HFFc6 (cell line): ENCODE data around the gene DLGAP4. TPM values are rescaled to one million over a fixed set of nuclear protein-coding genes. Genes with fewer than 3 reads are reported as not detected.

Experiments
- DNase-seq: peaks from one replicate; pipeline ENCODE4 v3.0.0-alpha.2; 2018
- H3K27ac Mint-ChIP-seq: 2 replicates; pipeline ENCODE4 v1.8.0; 2020; ENCODE audit warnings: mild to moderate bottlenecking, mixed read lengths
- H3K27me3 Mint-ChIP-seq: 2 replicates; pipeline ENCODE4 v1.8.0; 2021; ENCODE audit warnings: mild to moderate bottlenecking, moderate library complexity, mixed read lengths; ENCODE audit not compliant: insufficient read depth
- H3K36me3 Mint-ChIP-seq: 2 replicates; pipeline ENCODE4 v1.8.0; 2021; ENCODE audit warnings: low read depth, mixed read lengths
- H3K4me1 Mint-ChIP-seq: 2 replicates; pipeline ENCODE4 v1.8.0; 2020; ENCODE audit warnings: low read depth, mixed read lengths
- H3K4me3 Mint-ChIP-seq: 2 replicates; pipeline ENCODE4 v1.8.0; 2020; ENCODE audit warnings: mild to moderate bottlenecking, moderate library complexity, mixed read lengths
- H3K9me3 Mint-ChIP-seq: 2 replicates; pipeline ENCODE4 v1.8.0; 2020; ENCODE audit warnings: mild to moderate bottlenecking, mixed read lengths
- total RNA-seq, 6 experiments: library from RNA; stranded (reverse); fragmentation: NEBNext Ultra II Directional; extraction: Animal tissue kit (Norgen Biotek cat#: 25700); gene quantifications; 2 replicates in 1 of 6; 3 replicates in 5 of 6; pipeline ENCODE4 v1.2.3, GENCODE V29; 2021
- TF ChIP-seq, protein P1 (sequence below): fragments of 200-600 bp; sonication (generic); IDR thresholded peaks from 2 replicates; pipeline ENCODE4 v1.5.0; 2021; ENCODE audit warnings: antibody characterized with exemption, mild to moderate bottlenecking

DLGAP4 gene
- total RNA-seq, 6 experiments from 2014 or later: 118 to 150 (median 140) TPM

DNA sequence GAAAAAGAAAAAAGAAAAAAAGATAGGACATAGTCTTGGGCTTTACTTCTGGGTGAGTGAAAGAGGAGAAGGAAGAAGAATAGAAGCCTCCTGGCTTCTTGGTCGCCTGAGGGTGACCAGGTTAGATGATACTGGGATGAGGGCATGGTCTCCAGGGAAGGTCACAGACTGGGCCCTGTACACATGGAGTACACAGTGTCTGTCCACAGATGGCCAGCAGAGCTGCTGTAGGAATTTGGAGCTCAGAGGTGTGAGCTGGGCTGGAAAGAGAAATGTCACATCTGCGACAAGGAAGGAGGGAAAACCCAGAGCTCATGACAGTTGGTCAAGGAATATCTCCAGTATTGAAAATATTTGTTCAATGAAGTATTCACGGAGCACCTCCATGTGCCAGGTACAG lies 56.1 kb downstream of the DLGAP4 start:
- no peaks in the 10 kb centered on the region for H3K9me3 Mint-ChIP-seq
- H3K27ac Mint-ChIP-seq: no peak overlapping the region
- TF ChIP-seq, protein P1, sequence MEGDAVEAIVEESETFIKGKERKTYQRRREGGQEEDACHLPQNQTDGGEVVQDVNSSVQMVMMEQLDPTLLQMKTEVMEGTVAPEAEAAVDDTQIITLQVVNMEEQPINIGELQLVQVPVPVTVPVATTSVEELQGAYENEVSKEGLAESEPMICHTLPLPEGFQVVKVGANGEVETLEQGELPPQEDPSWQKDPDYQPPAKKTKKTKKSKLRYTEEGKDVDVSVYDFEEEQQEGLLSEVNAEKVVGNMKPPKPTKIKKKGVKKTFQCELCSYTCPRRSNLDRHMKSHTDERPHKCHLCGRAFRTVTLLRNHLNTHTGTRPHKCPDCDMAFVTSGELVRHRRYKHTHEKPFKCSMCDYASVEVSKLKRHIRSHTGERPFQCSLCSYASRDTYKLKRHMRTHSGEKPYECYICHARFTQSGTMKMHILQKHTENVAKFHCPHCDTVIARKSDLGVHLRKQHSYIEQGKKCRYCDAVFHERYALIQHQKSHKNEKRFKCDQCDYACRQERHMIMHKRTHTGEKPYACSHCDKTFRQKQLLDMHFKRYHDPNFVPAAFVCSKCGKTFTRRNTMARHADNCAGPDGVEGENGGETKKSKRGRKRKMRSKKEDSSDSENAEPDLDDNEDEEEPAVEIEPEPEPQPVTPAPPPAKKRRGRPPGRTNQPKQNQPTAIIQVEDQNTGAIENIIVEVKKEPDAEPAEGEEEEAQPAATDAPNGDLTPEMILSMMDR: no peak
- peaks cover 40% of the 10 kb centered on the region for H3K27me3 Mint-ChIP-seq
- no peak for DNase-seq
- no peaks in the 10 kb centered on the region for H3K4me1 Mint-ChIP-seq
- H3K36me3 Mint-ChIP-seq: no peaks in the 10 kb centered on the region
- H3K4me3 Mint-ChIP-seq: no peak overlapping the region

DNA sequence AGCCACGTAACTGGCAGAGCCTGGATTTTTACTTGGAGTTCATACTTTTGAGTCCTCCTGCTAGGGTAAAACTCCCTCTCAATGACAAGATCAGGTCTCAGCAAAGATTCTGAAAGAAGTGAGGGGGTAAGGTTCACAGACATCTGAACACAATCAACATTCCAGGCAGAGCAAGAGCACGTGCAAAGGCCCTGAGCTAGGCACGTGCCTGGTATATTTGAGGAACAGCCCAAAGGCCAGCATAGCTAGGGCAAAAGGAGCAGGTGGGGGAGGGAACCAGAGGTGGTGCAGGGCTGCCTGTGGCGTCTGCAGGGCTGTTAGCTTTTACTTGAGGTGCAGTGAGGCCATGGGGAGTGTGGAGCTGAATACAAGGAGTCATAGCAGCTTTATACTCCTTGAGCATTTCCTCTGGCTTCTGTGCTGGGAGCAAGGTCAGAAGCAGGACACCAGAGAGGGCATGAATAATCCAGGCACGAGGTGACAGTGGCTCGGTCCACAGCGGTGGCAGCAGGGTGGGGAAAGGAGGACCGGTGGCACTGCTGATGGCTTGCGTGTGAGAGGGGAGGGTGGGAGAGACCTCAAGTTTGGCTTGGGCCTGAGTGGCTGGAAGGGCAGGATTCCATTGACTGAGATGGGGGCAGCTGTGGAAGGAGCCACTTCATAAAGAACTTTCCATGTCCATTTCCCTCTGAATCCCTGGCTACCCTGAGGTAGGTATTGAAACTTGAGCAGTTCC lies 57.0 kb downstream of the DLGAP4 start:
- Mint-ChIP-seq H3K27me3 (peaks cover 47% of the 10 kb centered on the region), H3K4me1 (no peaks in the 10 kb centered on the region)

DNA sequence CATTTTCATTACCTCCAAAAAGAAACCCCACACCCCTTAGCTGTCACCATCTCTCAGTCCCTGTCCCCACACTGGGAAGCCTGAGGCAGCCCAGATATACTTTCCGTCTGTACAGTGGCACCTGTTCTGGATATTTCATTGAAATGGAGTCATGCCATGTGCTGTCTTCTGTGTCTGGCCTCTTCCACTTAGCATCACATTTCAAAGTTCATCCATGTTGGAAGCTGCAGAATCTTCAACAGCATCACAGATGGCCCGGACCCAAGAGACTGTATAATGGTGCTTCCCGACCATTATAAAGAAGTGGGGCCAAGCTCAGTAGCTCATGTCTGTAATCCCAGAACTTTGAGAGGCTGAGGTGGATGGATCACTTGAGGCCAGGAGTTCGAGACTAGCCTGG lies 58.4 kb downstream of the DLGAP4 start:
- Mint-ChIP-seq H3K4me1 (no peaks in the 10 kb centered on the region), H3K27ac (no peak overlapping the region), H3K4me3 (no peak overlapping the region), H3K27me3 (peaks cover 57% of the 10 kb centered on the region), H3K9me3 (no peaks in the 10 kb centered on the region), H3K36me3 (no peaks in the 10 kb centered on the region)
- DNase-seq: no peak
- TF ChIP-seq, protein P1: no peak

More for the DNA sequence above, 57.0 kb downstream of the DLGAP4 start:
- DNase-seq: no peak
- Mint-ChIP-seq H3K36me3 (no peaks in the 10 kb centered on the region), H3K9me3 (no peaks in the 10 kb centered on the region), H3K27ac (no peak overlapping the region), H3K4me3 (no peak overlapping the region)
- TF ChIP-seq, protein P1: no peak

DNA sequence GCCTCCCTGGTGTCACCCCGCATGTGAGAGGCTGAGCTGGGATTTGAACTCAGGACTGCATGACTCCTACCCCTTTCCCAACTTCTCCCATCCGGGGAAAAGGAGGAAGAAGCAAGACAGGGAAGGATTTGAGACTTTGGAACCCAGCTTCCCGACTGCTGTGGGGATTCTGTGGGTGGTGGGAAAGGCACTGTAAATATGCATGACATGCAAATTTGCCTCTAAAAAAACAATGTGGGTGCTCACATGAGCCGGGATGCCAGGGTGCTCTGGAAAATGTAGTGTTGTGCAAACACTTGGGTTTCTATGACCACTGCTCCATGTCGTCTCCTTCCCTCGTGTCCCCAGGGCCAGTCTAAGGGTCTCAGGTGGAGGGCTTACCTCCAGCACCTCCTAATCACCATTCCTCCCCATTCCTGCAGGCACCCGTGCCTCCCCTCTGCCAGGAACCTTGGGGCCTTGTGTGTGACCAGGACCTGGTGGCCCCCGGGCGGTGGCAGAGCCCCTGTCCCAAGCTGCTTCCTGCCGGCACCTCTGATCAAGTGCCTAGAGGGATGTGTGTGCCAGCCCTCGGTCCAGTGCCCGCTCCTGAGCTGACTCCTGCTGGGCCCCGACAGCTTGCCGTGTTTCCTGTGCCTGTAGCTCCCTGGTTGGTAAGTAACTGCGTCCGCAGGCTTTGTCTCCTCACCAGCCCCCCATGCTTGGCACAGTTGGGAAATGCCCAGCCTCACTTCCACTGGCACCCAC lies 60.7 kb downstream of the DLGAP4 start:
- TF ChIP-seq, protein P1: no peak
- Mint-ChIP-seq H3K27me3 (peaks cover 61% of the 10 kb centered on the region), H3K4me3 (no peak overlapping the region), H3K4me1 (no peaks in the 10 kb centered on the region), H3K27ac (no peak overlapping the region), H3K36me3 (no peaks in the 10 kb centered on the region), H3K9me3 (no peaks in the 10 kb centered on the region)
- no peak for DNase-seq

DNA sequence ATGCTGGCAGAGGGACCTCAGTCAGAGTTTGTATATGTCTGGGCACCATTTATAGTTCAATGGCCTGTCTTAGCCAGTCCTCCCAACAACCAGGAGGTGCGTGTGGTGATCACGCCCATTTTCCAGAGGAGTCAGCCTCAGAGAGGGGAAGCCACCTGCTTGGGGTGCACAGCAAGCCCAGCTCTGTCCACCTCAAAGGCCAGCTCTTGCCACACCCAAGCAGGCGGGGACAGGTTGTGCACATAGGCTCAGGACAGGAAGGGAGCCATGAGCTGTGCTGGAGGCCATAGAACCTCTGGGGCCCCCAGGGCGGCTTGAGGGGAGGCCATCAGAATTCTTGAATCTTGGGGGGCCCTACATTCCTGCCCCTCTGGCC lies 61.2 kb downstream of the DLGAP4 start:
- DNase-seq: no peak
- H3K4me3 Mint-ChIP-seq: no peak overlapping the region
- TF ChIP-seq, protein P1: no peak
- H3K4me1 Mint-ChIP-seq: no peaks in the 10 kb centered on the region
- H3K9me3 Mint-ChIP-seq: no peaks in the 10 kb centered on the region
- no peaks in the 10 kb centered on the region for H3K36me3 Mint-ChIP-seq
- no peak overlapping the region for H3K27ac Mint-ChIP-seq
- H3K27me3 Mint-ChIP-seq: peaks cover 61% of the 10 kb centered on the region
